ENCODE measurements around the gene CD82.

- no peak for TF ChIP-seq CTCF (IDR thresholded peaks at IDR 0.05)
- no peak for TF ChIP-seq POLR2AphosphoS5 (IDR thresholded peaks at IDR 0.05)
- TF ChIP-seq POLR2A (IDR thresholded peaks at IDR 0.05): no peak
These were observed 20.0 kb downstream of the CD82 start for GRCh38 chr11:44585421-44585820.
